ENCODE results near the gene ACSF3. TPM values are rescaled to one million over a fixed set of nuclear protein-coding genes. Genes with fewer than 3 reads are reported as not detected.
"Not testable (repeated sequence)": the region's sequence is repeated elsewhere in the genome, so short reads cannot be mapped to it uniquely, and the experiment has no call there.

Gene ACSF3
- polyA plus RNA-seq, 12 donors, result 12.6 to 31.8 (median 15.3) TPM; not detected in 1

DNA sequence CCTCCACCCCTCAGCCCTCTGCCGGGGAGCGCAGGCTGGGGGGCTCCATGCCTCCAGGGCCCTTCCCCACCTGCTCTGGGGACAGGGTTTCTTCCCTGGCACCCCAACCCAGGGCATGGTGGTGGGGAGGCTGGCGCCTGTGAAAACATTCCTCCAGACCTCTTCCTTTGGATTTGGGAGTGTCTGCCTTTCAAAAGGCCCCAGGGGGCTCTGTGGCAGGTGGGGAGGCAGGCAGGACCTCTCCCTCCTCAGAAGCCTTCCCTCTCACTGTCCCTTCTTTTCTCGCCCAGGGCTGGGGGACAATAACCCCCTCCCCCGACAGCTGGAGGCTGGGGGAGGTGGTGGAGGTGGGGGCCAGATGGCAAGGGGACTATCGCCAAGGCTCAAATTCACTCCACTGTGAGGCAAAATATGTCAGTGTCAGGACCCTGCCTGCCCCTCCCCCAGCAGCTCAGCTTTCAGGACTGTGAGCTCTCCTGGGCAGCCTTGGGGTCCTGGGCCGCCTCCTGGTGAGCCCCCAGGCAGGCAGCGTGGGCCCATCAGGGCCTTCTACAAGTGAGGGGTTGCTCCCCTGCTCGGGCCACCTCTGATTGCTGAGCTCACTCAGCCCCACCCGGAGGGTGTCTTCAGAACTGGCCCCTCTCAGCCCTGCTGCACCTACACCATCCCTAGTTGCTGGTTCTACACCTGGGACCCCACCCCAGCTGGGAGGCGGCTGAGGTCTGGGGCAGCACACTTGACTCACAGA, 79.7 kb downstream of the ACSF3 start:
- no peak for DNase-seq

- no peak for DNase-seq
These were observed 80.6 kb downstream of the ACSF3 start for GRCh38 chr16:89174055-89174827.

DNA sequence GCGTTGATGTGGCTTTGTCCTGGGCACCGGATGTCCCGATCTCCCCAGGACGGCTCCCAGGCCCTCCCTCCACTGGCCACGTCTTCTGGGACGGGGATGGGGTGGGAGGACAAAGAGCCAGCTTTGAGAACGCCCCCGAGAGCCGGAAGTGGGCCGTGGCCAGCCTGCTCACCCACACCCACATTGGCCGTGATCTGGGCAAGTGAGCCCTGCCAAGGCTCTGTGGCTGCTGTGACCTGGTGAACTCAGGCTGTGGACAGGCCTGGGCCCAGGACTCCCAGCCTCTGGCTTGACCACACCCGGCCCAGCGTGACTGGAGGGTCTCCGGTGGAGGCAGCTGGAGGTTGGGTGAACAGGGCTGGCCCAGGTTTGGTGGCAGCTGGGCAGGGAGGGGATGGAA, 81.2 kb downstream of the ACSF3 start:
- DNase-seq, result no peak

- no peak for DNase-seq
These were observed 81.9 kb downstream of the ACSF3 start for GRCh38 chr16:89175280-89176146.

- no peak for DNase-seq
These were observed 82.6 kb downstream of the ACSF3 start for GRCh38 chr16:89176147-89176690.

- no peak for DNase-seq
These were observed 83.1 kb downstream of the ACSF3 start for GRCh38 chr16:89176717-89177116.

- no peak for DNase-seq
These were observed 83.8 kb downstream of the ACSF3 start for GRCh38 chr16:89177501-89177900.

GRCh38 chr16:89178453-89179147, 84.9 kb downstream of the ACSF3 start:
- no peak for DNase-seq

DNA sequence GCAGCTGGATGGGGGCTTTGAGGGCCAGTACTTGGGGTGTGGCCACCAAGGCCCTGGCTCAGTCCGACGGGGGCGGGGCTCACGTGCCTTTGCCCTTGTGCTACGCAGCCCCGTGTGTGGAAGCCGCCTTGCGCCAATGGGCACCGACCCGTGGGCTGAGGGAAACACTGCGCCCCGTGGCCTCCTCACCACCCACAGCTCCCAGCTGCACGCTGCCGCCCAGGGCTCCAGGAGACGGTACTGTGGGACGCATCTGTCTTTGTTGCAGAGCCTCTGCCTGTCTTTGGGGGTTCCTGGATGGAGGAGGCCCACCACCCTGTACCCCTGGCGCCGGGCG, 85.5 kb downstream of the ACSF3 start:
- no peak for DNase-seq

GRCh38 chr16:89179656-89180315, 86.1 kb downstream of the ACSF3 start:
- no peak for DNase-seq

DNA sequence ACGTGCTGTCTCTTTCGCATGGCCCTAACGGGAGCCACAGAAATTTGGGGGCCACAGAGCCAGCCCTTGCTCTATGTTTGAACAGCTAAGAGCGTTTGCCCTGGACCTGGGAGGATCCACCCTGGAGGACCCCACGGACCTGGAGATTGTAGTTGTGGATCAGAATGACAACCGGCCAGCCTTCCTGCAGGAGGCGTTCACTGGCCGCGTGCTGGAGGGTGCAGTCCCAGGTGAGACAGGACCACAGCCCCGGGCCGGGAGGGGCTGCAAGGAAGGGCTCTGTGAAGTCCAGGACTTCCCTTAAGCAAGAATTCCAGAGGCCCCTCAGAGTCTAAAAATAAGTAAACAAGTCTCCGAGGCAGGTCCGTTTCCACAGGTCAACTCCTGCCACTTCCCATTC, 89.8 kb downstream of the ACSF3 start:
- DNase-seq, result no peak

DNA sequence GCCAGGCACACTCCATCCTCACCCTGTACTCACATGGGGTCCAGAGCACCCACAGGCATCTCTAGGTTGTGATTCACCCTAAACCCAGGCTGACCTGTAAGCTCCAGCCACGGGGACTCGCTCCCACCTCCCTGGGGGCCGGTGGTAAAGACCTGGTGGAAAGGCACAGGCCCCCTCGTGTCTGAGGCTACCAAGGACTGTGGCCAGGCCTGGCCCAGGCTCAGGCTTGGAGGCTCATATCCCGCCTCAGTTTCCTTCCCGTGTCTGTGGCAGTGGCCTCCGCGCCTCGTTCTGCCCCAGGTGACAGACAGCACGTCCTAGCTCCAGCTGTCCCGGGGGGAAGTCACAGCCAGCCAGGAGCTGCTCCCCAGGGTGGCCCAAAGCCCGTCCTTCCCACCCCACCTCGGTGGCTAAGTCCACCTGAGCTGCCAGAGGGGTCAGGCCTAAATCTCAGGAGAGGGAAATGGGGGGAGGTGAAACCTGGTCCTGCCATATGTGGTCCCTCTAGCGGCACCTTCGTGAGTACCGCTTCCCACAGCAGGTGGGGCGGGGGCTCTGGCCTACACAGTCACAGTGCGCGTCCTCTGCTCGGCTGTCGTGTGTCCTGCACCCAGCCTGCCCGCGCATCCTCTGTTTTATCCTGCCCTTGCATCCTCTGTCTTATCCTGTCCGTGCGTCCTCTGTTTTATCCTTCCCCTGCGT, 90.5 kb downstream of the ACSF3 start:
- DNase-seq, result no peak

- no peak for DNase-seq
These were observed 91.0 kb downstream of the ACSF3 start for GRCh38 chr16:89184677-89184932.

DNA sequence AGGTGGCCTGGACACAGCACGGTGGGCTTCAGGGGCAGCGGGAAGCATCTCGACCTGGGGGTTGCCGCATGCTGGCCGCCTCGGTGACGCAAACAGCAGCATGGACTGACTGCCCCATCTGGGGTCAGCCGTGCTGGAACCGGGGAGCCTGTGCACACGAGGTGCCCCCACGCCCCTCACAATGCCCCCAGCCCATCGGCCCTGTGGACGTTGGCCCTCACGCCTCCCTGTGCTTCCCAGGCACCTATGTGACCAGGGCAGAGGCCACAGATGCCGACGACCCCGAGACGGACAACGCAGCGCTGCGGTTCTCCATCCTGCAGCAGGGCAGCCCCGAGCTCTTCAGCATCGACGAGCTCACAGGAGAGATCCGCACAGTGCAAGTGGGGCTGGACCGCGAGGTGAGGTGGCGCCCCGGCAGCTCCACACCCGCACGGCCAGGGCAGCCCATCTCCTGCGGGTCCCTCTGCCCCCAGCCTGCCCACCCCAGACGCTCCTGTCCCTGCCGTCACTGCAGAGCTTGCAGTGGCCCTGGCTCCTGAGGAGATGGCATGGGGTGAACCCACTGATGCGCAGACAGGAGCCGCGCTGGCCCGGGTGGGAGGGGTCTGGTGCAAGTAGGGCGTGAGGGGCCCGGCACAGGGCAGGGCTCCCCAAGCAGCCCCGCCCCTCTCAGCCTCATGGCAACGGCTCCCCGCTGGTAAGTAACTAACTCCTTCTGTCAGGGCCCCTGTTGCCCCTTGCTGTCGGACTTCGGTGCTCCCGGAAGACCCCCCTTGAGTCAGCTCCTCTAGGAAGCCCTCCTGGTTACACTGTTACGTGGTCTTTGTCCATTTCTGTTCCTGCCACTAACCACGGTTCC, 91.5 kb downstream of the ACSF3 start:
- DNase-seq, result no peak

GRCh38 chr16:89185887-89186592, 92.4 kb downstream of the ACSF3 start:
- DNase-seq, result not testable (repeated sequence)

GRCh38 chr16:89186593-89187031, 93.0 kb downstream of the ACSF3 start:
- DNase-seq, result not testable (repeated sequence)

DNA sequence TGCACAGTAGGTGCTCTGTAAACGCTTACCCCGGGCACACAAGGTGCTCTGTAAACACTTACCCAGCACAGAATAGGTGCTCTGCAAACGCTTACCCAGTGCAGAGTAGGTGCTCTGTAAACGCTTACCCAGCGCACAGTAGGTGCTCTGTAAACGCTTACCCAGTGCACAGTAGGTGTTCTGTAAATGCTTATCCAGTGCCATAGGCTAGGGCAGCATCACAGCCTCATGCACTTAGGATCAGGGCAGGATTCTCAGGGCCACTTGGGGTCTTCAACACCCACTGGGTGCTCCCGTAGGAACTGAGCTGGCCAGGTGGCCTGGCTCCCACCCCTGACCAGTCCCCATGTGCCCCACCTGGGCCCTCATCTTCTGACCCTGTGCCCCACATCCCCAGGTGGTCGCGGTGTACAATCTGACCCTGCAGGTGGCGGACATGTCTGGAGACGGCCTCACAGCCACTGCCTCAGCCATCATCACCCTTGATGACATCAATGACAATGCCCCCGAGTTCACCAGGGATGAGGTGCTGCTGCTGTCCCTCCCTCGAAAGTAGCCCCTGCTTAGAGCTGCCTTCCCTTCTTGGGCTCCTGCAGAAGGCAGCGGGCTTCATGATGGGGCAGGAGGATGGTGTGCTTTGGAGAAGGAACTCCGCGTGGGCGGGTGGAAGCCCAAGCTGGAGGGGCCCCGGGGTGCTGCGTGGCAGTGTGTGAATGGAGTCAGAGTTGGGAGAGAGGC, 93.5 kb downstream of the ACSF3 start:
- DNase-seq, result no peak

GRCh38 chr16:89187770-89188392, 94.2 kb downstream of the ACSF3 start:
- no peak for DNase-seq

All from muscle of arm (tissue), 12 donors.